K562 (cell line): ENCODE measurements around the gene ELSPBP1. TPM values are rescaled to one million over a fixed set of nuclear protein-coding genes. Genes with fewer than 3 reads are reported as not detected.

Experiments
- ATF1 ChIP-seq, 2 experiments: fragments of 450-650 bp in 1 of 2; IDR thresholded peaks; 2 replicates each; pipeline ENCODE4 v1.6.1; 2016; ENCODE audit warnings: missing compliant biosample characterization in 1 of 2, missing genetic modification characterization in 1 of 2
- ATF3 ChIP-seq, 2 experiments: fragments of 450-650 bp in 1 of 2; sonication (generic) in 1 of 2; formaldehyde crosslinking in 1 of 2; IDR thresholded peaks in 1 of 2; conservative IDR thresholded peaks in 1 of 2; 2 replicates each; pipeline versions ENCODE4 v1.6.1 to v1.8.1; 2016 to 2023; ENCODE audit warnings: mild to moderate bottlenecking in 2 of 2, moderate library complexity in 2 of 2, inconsistent platforms in 1 of 2, missing genetic modification reagents in 1 of 2
- HNRNPL ChIP-seq: fragments of 200-400 bp; formaldehyde crosslinking; IDR thresholded peaks from 2 replicates; pipeline ENCODE4 v1.6.1; 2017; ENCODE audit warnings: low read depth, mild to moderate bottlenecking, low read length
- JUND ChIP-seq, 2 experiments: IDR thresholded peaks; 2 replicates in 1 of 2; 3 replicates in 1 of 2; pipeline ENCODE4 v1.6.1; 2011; ENCODE audit warnings: borderline replicate concordance in 2 of 2, low read depth in 2 of 2, low read length in 2 of 2, improper control_type of control experiment in 1 of 2, missing biosample characterization in 1 of 2, missing genetic modification characterization in 1 of 2, missing genetic modification reagents in 1 of 2
- MEIS2 ChIP-seq: fragments of 450-650 bp; IDR thresholded peaks from 2 replicates; pipeline ENCODE4 v1.6.1; 2014; ENCODE audit warnings: mild to moderate bottlenecking; ENCODE audit not compliant: partially characterized antibody
- NCOA6 ChIP-seq: fragments of 450-650 bp; IDR thresholded peaks from 2 replicates; pipeline ENCODE4 v1.6.1; 2017; ENCODE audit warnings: mild to moderate bottlenecking
- RBM15 ChIP-seq: fragments of 200-400 bp; formaldehyde crosslinking; IDR thresholded peaks from 2 replicates; pipeline ENCODE4 v1.6.1; 2018; ENCODE audit warnings: mild to moderate bottlenecking, low read length, moderate library complexity; ENCODE audit not compliant: insufficient read depth
- ZNF316 ChIP-seq: fragments of 450-650 bp; IDR thresholded peaks from 2 replicates; pipeline ENCODE4 v1.6.1; 2016
- ZNF444 ChIP-seq: fragments of 250-450 bp; sonication (Bioruptor Pico); IDR thresholded peaks from 2 replicates; pipeline ENCODE4 v1.4.0; 2020; ENCODE audit warnings: mild to moderate bottlenecking, moderate library complexity
- ZNF764 ChIP-seq: fragments of 250-450 bp; sonication (Bioruptor Pico); IDR thresholded peaks from 2 replicates; pipeline ENCODE4 v1.4.0; 2020; ENCODE audit warnings: low read depth, mild to moderate bottlenecking, moderate library complexity
- polyA plus RNA-seq, 8 experiments: library from polyadenylated mRNA; depleted of rRNA in 4 of 8; stranded (reverse) in 5 of 8; unstranded in 3 of 8; fragments of >200 nt; fragmentation: Nextera tagmentation in 2 of 8; fragmentation: Illumina TruSeq in 1 of 8; extraction: Ambion mirVana in 2 of 8; extraction: Trizol in 1 of 8; gene quantifications; 2 replicates each; pipeline versions ENCODE4 v1.2.1 to v1.2.3, GENCODE V29; 2011 to 2014; ENCODE audit warnings: inconsistent platforms in 1 of 8, missing spikeins in 1 of 8
- total RNA-seq, 7 experiments: library from RNA; depleted of rRNA in 6 of 7; stranded (reverse); fragments of >200 nt in 6 of 7; fragmentation: Illumina TruSeq in 2 of 7; extraction: Trizol in 2 of 7; gene quantifications; 2 replicates each; pipeline versions ENCODE4 v1.2.1 to v1.2.3, GENCODE V29; 2011 to 2021; ENCODE audit warnings: low replicate concordance in 1 of 7
- TF ChIP-seq, protein P1 (sequence below): fragments of 450-650 bp; formaldehyde crosslinking; IDR thresholded peaks from 2 replicates; pipeline ENCODE4 v1.4.0; 2022; ENCODE audit warnings: missing genetic modification characterization

Gene ELSPBP1
- total and polyA plus RNA-seq, 9 of the 15 experiments (the other 6 are each of a cell fraction or from before 2014, with no cell fraction given), result not detected

GRCh38 chr19:48010932-48011758 lies 16.7 kb downstream of the ELSPBP1 start (continued):
- TF ChIP-seq, protein P1, sequence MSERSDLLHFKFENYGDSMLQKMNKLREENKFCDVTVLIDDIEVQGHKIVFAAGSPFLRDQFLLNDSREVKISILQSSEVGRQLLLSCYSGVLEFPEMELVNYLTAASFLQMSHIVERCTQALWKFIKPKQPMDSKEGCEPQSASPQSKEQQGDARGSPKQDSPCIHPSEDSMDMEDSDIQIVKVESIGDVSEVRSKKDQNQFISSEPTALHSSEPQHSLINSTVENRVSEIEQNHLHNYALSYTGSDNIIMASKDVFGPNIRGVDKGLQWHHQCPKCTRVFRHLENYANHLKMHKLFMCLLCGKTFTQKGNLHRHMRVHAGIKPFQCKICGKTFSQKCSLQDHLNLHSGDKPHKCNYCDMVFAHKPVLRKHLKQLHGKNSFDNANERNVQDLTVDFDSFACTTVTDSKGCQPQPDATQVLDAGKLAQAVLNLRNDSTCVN (CRISPR knock-in tag), result no peak
- TF ChIP-seq ATF3 (IDR thresholded peaks at IDR 0.05) (peak; percentile 64), ATF3 (CRISPR knock-in tag; conservative IDR thresholded peaks at IDR 0.05) (no peak), ZNF764 (CRISPR knock-in tag) (no peak), HNRNPL (no peak), ATF1 (CRISPR knock-in tag; IDR thresholded peaks at IDR 0.05) (no peak), ATF1 (tag; IDR thresholded peaks at IDR 0.05) (peak; percentile 93), ZNF316 (peak; percentile 26; the same call in 1 of the 2 replicates), ZNF444 (CRISPR knock-in tag) (no peak), NCOA6 (no peak), MEIS2 (peak; percentile 31), JUND (IDR thresholded peaks at IDR 0.05; ENCODE audit: borderline replicate concordance, low read depth, low read length) (no peak), JUND (tag; IDR thresholded peaks at IDR 0.05; ENCODE audit: borderline replicate concordance, low read depth, low read length) (peak; percentile 20; the same call in 1 of the 3 replicates), RBM15 (no peak)
